Stimulated activated CD8-positive, alpha-beta memory T cell treated with anti-CD3 and anti-CD28 coated beads, Interleukin-12 subunit alpha, Interleukin-12 subunit beta, amount 100 ng/mL, for 1 hour (primary cell): Measurements from ENCODE around the gene FAM20A.

Source experiments
- DNase-seq: peaks from one replicate; pipeline ENCODE4 v3.0.0-alpha.2; 2020; ENCODE audit warnings: low read depth

Gene FAM20A

GRCh38 chr17:68565661-68566441, 35.3 kb downstream of the FAM20A start:
- DNase-seq: no peak

DNA sequence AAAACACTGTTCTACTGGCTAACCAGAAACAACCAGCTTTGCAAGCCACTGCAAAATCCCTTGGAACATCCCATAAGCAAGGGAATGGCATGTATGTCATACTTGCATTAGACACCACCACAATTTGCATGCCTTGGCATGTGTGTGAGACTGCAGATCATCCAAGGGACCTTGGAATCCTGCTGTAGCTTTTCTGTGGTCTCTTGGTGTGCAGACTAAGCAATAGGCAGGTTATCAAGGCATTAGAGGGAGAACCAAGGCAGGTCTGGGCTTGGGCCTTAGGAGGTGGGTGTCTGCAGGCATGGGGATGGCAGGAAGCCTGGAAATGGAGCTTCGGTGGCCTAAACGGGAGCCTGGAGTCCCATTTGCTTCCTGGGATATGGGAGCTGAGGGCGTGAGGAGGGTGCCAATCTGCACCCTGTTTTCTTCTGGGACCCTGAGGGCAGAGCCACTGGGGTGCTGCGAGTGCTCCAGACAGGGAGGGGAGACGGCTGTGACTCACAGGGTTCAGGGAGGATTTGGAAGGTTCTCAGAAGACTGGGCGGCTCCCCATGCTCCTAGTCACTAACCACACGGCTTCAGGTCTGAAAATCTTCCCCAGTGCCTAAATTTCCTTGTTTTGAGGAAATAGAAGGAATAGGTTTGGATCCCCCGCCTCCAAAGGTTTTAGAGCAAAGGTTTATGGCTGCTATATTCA, 36.6 kb downstream of the FAM20A start:
- DNase-seq: no peak

GRCh38 chr17:68562736-68563135, 38.4 kb downstream of the FAM20A start:
- DNase-seq: no peak

GRCh38 chr17:68560966-68561720, 40.0 kb downstream of the FAM20A start:
- no peak for DNase-seq

DNA sequence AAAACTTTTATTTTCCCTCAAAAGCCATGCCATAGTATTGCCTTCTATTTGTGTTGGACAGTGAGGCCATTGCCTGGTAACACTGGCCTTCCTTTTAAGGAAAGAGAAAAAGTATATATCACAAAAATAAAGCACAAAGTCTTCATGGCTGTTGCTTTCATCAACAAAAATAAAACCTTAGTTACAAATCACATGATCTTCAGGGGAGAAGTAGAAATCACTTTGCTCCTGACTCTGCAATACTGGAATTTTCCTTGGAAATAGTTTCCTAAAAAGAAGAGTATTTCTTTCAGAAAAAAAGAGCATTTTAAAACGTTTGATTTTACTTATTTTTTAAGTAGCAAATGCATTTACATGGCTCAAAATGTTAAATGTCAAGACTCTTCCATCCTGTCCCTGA, 41.9 kb downstream of the FAM20A start:
- no peak for DNase-seq

DNA sequence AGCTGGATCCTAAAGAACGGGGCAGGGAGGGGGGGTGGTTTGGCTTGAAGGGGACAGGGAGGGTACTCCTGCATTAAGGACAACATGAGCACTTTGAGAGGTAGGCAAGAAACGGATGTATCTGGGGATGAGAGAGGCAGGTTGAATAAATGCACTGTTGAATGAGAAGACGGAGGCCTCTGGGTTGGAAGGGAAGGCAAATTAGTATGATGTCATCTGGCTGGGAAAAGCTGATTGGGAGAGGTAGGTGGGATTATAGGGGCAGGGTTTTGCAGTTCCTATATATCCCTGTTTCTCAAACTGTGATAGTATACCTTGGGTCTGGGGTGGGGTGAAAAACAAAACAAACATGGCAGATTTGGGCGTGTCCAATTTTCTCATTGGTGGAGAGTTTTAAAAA, 44.6 kb downstream of the FAM20A start:
- no peak for DNase-seq

DNA sequence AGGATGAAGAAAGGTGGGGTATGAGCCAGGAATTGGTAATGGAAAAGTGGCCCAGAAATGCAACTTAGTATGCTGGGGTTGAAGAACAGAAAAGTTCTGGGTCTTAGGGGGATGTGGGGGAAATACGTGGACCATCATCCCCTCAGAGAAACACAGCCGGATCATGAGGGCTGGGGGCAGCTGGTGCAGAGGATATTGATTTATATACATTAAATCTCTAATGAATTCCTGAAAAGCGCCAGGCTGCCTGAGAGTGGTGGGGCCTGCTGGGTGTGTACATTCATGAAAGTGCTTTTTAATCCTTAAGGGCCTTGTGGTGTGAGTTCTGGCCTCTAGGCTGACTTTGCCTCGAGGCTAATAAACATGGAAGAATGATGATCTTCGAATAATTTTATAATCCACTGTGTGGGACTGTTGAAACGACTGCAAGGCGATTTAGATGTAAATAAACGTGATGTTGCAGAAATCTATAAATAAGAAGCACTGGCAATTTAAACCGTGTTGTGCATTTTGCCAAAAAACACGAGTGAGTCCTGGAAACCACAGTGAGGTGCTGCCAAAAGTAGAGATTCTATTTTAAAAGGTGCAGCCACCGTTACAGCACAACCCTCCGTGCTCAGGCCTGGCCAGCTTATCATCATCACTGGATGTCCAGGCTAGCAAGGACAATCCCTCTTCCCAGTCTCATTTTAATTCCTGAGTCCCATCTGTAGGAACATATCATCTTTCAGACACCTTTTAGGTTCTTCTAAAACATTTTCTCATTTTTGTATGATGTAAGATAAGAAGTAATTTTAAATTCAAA, 56.9 kb downstream of the FAM20A start:
- no peak for DNase-seq

DNA sequence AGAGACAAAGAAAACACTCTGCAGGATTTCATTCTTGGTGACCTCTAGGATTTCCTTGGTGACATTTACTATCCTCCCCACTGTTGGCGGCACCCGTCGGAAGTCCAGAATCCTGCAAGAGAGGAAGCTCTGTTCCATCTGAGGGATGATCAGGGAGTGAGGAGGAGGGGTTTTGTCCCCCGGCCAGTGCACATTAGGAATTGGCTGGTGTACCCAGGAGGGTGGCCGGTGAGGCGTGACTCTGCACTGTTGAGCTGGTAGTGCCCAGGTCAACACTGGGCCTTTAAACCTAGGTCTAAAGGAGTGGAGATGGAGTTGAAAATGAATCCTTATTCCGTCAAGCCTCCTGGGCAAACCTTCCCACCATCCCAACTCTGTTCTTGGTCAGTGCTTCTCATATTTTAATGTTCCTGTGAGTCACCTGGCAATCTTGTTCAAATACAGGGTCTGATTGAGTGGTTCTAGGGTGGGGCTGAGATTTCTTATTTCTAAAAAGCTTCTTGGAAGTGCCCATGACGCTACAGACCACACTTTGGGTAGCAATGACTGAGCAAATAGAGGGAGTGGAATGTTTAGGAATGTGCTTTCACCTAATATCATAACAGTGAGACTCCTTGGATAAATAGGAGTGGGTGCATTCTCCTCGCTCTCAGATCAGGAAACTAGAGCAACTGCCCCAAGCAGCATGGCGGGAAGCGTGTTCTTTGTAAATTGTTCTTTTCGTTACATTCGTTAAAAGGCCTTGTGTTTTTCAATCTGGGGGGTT, 58.3 kb downstream of the FAM20A start:
- DNase-seq: no peak

DNA sequence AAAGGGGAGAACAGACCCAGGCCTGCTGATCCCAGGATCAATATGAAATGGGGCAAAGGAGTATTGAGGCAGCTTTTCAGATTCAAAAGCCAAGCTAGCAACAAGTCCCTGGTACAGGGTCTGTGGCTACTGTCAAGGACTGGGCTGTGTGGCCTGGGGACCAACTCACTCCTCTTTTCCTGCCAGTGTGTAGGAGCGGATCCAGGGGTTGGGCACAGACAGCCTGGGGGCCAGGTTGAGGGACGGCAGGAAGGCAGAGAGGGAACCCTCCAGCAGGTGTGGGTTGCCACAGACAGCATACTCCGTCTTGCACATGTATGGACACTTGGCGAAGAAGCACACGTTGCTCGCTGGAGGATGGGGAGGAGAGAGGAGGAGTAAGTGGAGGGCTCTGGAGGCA, 59.4 kb downstream of the FAM20A start:
- no peak for DNase-seq

- DNase-seq: no peak
These were observed 60.2 kb downstream of the FAM20A start for GRCh38 chr17:68540981-68541380.

DNA sequence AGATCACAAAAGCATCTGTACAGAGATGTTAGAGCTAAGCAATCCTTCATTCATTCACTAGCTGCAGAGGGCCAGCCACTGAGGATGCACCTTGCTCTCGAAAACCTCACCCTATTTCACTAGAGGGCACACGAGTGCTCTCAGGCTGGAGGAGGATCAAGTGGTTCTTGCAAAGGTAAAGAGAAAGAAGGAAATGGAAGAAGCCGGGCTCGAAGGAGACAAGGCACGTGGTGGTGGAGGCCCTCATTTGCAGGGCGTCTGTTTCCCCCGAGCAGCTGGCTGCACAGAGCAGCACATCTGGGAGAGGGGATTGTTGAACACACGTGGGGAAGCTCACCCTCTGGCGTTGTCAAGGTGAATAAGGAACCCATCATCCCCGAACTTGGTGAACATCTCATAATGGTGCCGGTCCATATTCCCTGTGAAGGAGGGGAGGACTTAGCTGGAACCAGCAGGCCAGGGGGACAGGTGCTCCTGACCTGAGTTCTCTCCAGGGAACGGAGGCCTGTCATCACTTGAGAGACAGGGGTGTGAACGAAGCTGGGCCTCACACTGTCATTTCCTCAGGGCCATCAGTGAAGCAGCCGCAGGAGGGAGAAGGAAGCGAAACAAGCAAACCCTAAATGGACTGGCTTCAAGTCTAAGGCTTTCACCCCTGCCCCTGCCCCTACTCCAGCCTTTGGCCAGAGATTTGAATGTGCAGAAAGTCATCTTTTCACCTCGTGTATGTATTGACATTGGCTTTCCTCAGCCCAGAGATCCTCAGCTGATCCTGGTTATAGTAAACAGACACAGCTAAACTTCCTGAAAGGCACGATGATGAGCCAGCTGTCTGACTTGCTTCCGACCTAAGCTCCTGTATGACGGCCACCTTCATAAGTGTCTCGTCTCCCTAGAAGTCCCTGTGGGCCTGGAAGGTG, 61.4 kb downstream of the FAM20A start:
- DNase-seq: no peak

GRCh38 chr17:68535922-68536321, 65.2 kb downstream of the FAM20A start:
- DNase-seq: no peak

- DNase-seq: no peak
These were observed 66.5 kb downstream of the FAM20A start for GRCh38 chr17:68534695-68535088.

GRCh38 chr17:68533887-68534694, 67.1 kb downstream of the FAM20A start:
- no peak for DNase-seq

DNA sequence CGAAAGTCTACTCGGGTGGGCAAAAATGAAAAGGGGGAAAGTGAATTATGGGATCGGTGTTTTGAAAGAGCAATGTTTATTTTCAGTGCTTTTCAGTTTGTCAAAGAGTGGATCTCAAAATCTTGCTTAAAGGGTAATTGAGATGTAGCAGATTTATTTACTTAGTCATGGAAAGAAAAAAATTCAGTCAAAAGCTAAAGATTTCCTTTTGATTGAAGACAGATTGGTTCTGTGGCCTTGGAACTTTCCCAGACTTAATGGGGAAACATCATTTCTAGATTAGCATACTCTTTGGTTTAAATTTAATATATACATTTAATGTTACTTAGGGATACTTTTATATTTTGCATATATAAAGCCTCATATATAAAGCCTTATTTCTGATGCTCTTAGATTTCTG, 68.3 kb downstream of the FAM20A start:
- DNase-seq: no peak

DNA sequence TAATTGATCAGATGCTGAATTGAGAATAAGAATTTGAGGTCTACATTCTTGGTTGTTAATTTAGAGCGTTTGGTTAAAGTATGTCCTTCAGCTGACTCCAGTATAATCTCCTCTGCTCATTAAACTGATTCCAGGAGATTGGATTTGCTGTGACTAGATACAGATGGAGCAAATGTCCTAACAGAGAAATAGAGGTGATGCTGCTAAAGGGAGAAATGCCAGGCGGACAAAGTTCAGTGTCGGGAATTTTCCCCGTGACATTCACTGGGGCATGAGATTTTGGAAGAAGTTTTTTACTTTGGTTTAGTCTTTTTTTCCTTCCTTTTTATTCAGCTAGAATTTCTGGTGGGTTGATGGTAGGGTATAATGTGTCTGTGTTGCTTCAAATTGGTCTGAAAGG, 69.9 kb downstream of the FAM20A start:
- no peak for DNase-seq

GRCh38 chr17:68527314-68527713, 73.9 kb downstream of the FAM20A start:
- DNase-seq: no peak

GRCh38 chr17:68526548-68526947, 74.6 kb downstream of the FAM20A start:
- DNase-seq: no peak

DNA sequence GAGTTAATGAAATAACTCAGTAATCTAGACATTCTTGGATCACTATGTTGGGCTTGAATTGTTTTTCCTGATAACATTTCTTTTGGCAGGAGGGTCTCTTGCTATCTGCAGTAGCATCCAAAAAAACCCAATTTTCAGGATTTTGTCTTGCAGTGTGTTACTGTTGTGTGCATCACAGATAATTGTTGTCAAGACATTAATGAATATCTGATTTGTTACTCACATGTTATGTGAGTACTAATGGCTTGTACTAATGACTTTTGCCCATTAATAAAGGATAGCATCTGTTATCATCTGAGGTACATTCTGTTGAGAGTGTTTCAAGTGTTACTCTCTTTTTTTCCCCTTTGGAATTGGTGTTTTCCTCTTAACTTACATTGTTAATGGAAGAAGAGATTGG, 78.9 kb downstream of the FAM20A start:
- DNase-seq: no peak
